Activated T-cell treated with anti-CD3 and anti-CD28 coated beads for 4 hours (primary cell): ENCODE data around the gene CRYBA2.

Source experiments
- DNase-seq: peaks from one replicate; pipeline ENCODE4 v3.0.0-alpha.2; 2020

Gene CRYBA2

DNA sequence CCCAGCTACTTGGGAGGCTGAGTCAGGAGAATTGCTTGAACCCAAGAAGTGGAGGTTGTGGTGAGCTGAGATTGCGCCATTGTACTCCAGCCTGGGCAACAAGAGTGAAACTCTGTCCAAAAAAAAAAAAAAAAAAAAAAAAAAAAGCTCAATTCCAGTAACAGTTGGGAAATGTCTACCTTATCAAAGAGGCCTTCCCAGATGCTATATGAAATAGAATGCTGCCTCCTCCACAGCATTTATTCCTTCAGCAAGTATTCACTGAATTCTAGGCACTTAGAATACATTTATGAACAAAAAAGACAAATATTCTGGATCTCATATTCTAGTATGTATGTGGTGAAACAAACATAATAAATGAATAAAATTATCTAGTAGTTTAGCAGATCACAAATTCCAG is 46.6 kb downstream of the CRYBA2 start:
- no peak for DNase-seq

DNA sequence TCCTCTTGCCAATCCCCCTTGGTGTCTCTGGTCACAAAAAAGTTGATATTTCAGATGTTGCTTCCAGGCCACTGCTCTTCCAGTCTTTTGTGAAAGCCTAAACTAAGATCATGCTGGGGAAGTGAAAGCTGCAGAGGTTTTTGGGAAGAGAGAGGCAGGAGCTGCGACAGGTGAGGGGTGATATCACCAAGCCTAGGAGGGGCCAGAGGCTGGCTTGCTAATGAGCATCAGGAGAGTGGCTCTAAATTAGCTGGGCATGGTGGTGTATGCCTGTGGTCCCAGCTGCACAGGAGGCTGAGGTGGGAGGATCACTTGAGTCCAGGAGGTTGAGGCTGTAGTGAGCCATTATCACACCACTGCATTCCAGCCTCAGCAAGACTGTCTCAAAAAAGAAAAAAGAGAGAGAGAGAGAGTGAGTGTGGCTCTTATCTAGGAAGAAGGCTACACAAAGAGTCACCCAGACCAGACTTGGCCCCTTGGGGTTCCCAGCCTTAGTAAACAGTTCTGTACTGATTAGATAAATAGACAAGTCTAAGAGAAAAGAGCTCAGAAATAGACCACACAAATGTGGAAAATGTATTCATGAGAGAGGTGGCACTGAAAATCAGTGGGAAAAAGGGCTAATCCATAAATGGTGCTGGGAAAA is 48.3 kb downstream of the CRYBA2 start:
- no peak for DNase-seq
